Panc1 (cell line): Measurements from ENCODE around the gene GLIS2. TPM values are rescaled to one million over a fixed set of nuclear protein-coding genes. Genes with fewer than 3 reads are reported as not detected.

ENCODE experiments used
- ATAC-seq: fragments of 200-7000 bp; cut with Tn5 transposase; 2 replicates; pipeline ENCODE4 v1.9.1; 2020; ENCODE audit warnings: mild to moderate bottlenecking, moderate library complexity
- BruUV-seq: library from RNA; stranded (reverse); fragments of 400-500 nt; replicated peaks from 2 replicates; lab custom pipeline; 2021; lab: Mats Ljungman, UMichigan
- CTCF ChIA-PET: fragments of 300-600 bp; sonication (Branson Sonifier 250); formaldehyde crosslinking; loops from one replicate; lab custom pipeline; 2022; ENCODE audit warnings: antibody characterized with exemption; lab: Charles Lee
- POLR2A ChIA-PET: fragments of 300-600 bp; sonication (Branson Sonifier 250); formaldehyde crosslinking; loops from one replicate; lab custom pipeline; 2022; ENCODE audit warnings: antibody characterized with exemption; lab: Charles Lee
- DNase-seq: peaks from one replicate; pipeline ENCODE4 v3.0.0-alpha.2; 2010; ENCODE audit warnings: low read depth, low spot score
- H3K27ac ChIP-seq: 2 replicates; pipeline ENCODE4 v1.5.1; 2011; ENCODE audit warnings: mild to moderate bottlenecking, low read length, inconsistent platforms
- H3K27me3 ChIP-seq: fragments of 200-500 bp; sonication (Bioruptor generic); 2 replicates; pipeline ENCODE4 v1.6.0; 2014; ENCODE audit warnings: low read length, inconsistent platforms; ENCODE audit not compliant: control insufficient read depth, insufficient read depth
- H3K36me3 ChIP-seq: fragments of 200-500 bp; sonication (Bioruptor generic); 2 replicates; pipeline ENCODE4 v1.5.1; 2014; ENCODE audit warnings: inconsistent platforms, mild to moderate bottlenecking, low read length, moderate library complexity; ENCODE audit not compliant: control insufficient read depth, insufficient read depth
- H3K4me1 ChIP-seq: 2 replicates; pipeline ENCODE4 v1.5.1; 2011; ENCODE audit warnings: inconsistent platforms, mild to moderate bottlenecking, low read length, moderate library complexity; ENCODE audit not compliant: control insufficient read depth, insufficient read depth
- H3K4me3 ChIP-seq, 2 experiments: 2 replicates each; pipeline ENCODE4 v1.5.1; 2011 to 2012; ENCODE audit warnings: low read depth in 2 of 2, low read length in 2 of 2, mild to moderate bottlenecking in 2 of 2, inconsistent platforms in 1 of 2, moderate library complexity in 1 of 2
- H3K9me3 ChIP-seq: fragments of 200-500 bp; sonication (Bioruptor generic); 2 replicates; pipeline ENCODE4 v1.5.1; 2014; ENCODE audit warnings: low read depth, mild to moderate bottlenecking, inconsistent platforms, low read length, moderate library complexity; ENCODE audit not compliant: control insufficient read depth, insufficient read depth
- POLR2AphosphoS5 ChIP-seq: IDR thresholded peaks from 2 replicates; pipeline ENCODE4 v1.6.1; 2012; ENCODE audit warnings: mild to moderate bottlenecking, low read depth, low read length, moderate library complexity
- REST ChIP-seq, 2 experiments: IDR thresholded peaks; 2 replicates each; pipeline ENCODE4 v1.6.1; 2011 to 2012; ENCODE audit warnings: low read depth in 2 of 2, control low read depth in 1 of 2, low read length in 1 of 2, mild to moderate bottlenecking in 1 of 2, moderate library complexity in 1 of 2; ENCODE audit not compliant: insufficient read depth in 1 of 2
- SIN3A ChIP-seq: IDR thresholded peaks from 2 replicates; pipeline ENCODE4 v1.6.1; 2012; ENCODE audit warnings: low read depth, mild to moderate bottlenecking, low read length, moderate library complexity, borderline replicate concordance; ENCODE audit not compliant: insufficient read depth
- TCF7L2 ChIP-seq: IDR thresholded peaks from 2 replicates; pipeline ENCODE4 v1.6.1; 2011; ENCODE audit warnings: mild to moderate bottlenecking, low read depth, low read length, inconsistent platforms
- in situ Hi-C: cut with HindIII; loops from 2 replicates; pipeline ENCODE4 v1.10.0; 2016; ENCODE audit warnings: low sequenced_read_pairs, low pct_unique_long_range_greater_than_20kb
- intact Hi-C: fragments of 100-400 bp; cut with micrococcal nuclease; formaldehyde crosslinking; loops from one replicate; pipeline ENCODE4 v1.10.0; 2022; ENCODE audit not compliant: unreplicated experiment
- total RNA-seq: library from RNA; stranded (reverse); gene quantifications from one replicate; pipeline ENCODE4 v1.2.1, GENCODE V29; 2021; ENCODE audit not compliant: unreplicated experiment
- TF ChIP-seq, protein P1 (sequence below): fragments of 450-650 bp; IDR thresholded peaks from 2 replicates; pipeline ENCODE4 v1.5.1; 2017; ENCODE audit warnings: mild to moderate bottlenecking

Gene GLIS2
- total RNA-seq, 1 experiment from 2014 or later: 87.3 TPM

- DNase-seq: no peak
Observed at GRCh38 chr16:4385789-4386450, 70.1 kb downstream of the GLIS2 start.

DNA sequence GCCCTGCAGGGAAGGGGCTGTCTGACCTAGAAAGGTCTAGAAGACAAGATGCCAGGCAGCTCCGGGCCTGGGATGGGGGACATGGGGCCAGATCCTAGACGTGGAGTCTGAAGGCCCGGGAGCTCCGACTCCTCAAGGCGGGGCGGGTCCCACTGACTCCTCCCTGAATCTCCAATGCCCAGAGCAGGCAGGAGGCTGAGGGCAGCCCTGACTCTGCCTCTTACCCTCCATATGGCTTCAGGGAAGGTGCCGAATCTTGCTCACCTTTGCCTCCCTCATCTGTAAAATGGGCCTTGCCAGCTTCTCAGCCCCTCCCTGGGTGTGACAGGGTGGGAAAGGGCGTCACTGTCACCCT lies 70.6 kb downstream of the GLIS2 start:
- Histone ChIP-seq H3K4me3 (no peak overlapping the region), H3K9me3 (no peaks in the 10 kb centered on the region), H3K27ac (no peak overlapping the region), H3K4me1 (peaks cover 28% of the 10 kb centered on the region), H3K36me3 (no peaks in the 10 kb centered on the region), H3K27me3 (no peaks in the 10 kb centered on the region)
- no peak for DNase-seq
- no TSS peak for BruUV-seq
- POLR2A ChIA-PET: interaction anchor here (0.6 kb wide), 1 partner anchor 31 kb away, joined by 7 read pairs; no protein-coding TSS in a partner anchor
- TF ChIP-seq POLR2AphosphoS5 (no peak), SIN3A (no peak), REST (IDR thresholded peaks at IDR 0.05; ENCODE audit: insufficient read depth in 1 of 2, low read depth in 2 of 2, low read length in 1 of 2) (no peak), TCF7L2 (no peak)
- TF ChIP-seq, protein P1, sequence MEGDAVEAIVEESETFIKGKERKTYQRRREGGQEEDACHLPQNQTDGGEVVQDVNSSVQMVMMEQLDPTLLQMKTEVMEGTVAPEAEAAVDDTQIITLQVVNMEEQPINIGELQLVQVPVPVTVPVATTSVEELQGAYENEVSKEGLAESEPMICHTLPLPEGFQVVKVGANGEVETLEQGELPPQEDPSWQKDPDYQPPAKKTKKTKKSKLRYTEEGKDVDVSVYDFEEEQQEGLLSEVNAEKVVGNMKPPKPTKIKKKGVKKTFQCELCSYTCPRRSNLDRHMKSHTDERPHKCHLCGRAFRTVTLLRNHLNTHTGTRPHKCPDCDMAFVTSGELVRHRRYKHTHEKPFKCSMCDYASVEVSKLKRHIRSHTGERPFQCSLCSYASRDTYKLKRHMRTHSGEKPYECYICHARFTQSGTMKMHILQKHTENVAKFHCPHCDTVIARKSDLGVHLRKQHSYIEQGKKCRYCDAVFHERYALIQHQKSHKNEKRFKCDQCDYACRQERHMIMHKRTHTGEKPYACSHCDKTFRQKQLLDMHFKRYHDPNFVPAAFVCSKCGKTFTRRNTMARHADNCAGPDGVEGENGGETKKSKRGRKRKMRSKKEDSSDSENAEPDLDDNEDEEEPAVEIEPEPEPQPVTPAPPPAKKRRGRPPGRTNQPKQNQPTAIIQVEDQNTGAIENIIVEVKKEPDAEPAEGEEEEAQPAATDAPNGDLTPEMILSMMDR: no peak
- intact Hi-C loops: no loop called here
- in situ Hi-C loops: no loop called here
- ATAC-seq: peak; percentile 58
- CTCF ChIA-PET: interaction anchor here (1.3 kb wide), 1 partner anchor 16 kb away, joined by 3 read pairs; no protein-coding TSS in a partner anchor

More at GRCh38 chr16:4385789-4386450, 70.1 kb downstream of the GLIS2 start:
- intact Hi-C loops (no loop called here), in situ Hi-C loops (no loop called here)
- Histone ChIP-seq H3K27me3 (no peaks in the 10 kb centered on the region), H3K27ac (no peak overlapping the region), H3K4me1 (peaks cover 28% of the 10 kb centered on the region), H3K36me3 (no peaks in the 10 kb centered on the region), H3K9me3 (no peaks in the 10 kb centered on the region), H3K4me3 (no peak overlapping the region)
- TF ChIP-seq SIN3A (peak; percentile 10; the same call in 1 of the 2 replicates), POLR2AphosphoS5 (no peak)
- BruUV-seq: no TSS peak
- POLR2A ChIA-PET: interaction anchor here (0.6 kb wide), 1 partner anchor 31 kb away, joined by 7 read pairs; no protein-coding TSS in a partner anchor
- CTCF ChIA-PET: interaction anchor here (1.3 kb wide), 1 partner anchor 16 kb away, joined by 3 read pairs; no protein-coding TSS in a partner anchor
- no peak for ATAC-seq
